Right lobe of liver (tissue), 6 donors: ENCODE data around the gene ERGIC1. TPM values are rescaled to one million over a fixed set of nuclear protein-coding genes. Genes with fewer than 3 reads are reported as not detected.

Source experiments
- ATAC-seq, 4 donors: fragments of 200-7000 bp; cut with Tn5 transposase; one replicate each; pipeline ENCODE4 v1.9.1; 2020; ENCODE audit warnings: mild to moderate bottlenecking in 4 of 4, moderate library complexity in 4 of 4
- DNase-seq, 3 donors: peaks; one replicate each; pipeline ENCODE4 v3.0.0-alpha.2; 2020
- H3K27ac ChIP-seq, 3 donors: fragments of 200-600 bp; one replicate each; pipeline ENCODE4 v1.8.0; 2022
- H3K27me3 ChIP-seq, 2 donors: fragments of 200-600 bp; one replicate each; pipeline ENCODE4 v1.8.0; 2022
- H3K36me3 ChIP-seq, 4 donors: fragments of 200-600 bp; sonication (generic) in 1 of 4; one replicate each; pipeline versions ENCODE4 v1.5.1 to v1.8.0; 2017 to 2022; ENCODE audit warnings: control low read depth in 1 of 4
- H3K4me1 ChIP-seq, 4 donors: fragments of 200-600 bp; sonication (generic) in 1 of 4; one replicate each; pipeline versions ENCODE4 v1.5.1 to v1.8.0; 2017 to 2022; ENCODE audit warnings: control low read depth in 1 of 4
- H3K4me3 ChIP-seq, 3 donors: fragments of 200-600 bp; one replicate each; pipeline ENCODE4 v1.8.0; 2022
- H3K9me3 ChIP-seq, 4 donors: fragments of 200-600 bp; sonication (generic) in 1 of 4; one replicate each; pipeline versions ENCODE4 v1.5.1 to v1.8.0; 2017 to 2022; ENCODE audit warnings: control low read depth in 1 of 4
- CTCF ChIP-seq, 4 donors: fragments of 200-600 bp in 3 of 4; fragments of 450-650 bp in 1 of 4; IDR thresholded peaks; one replicate each; pipeline versions ENCODE4 v1.5.1 to v1.8.0; 2016 to 2022; ENCODE audit warnings: antibody characterized with exemption in 4 of 4, mild to moderate bottlenecking in 2 of 4
- POLR2A ChIP-seq: fragments of 450-650 bp; IDR thresholded peaks from one replicate; pipeline ENCODE4 v1.6.1; 2017; ENCODE audit warnings: antibody characterized with exemption, mild to moderate bottlenecking
- WGBS: methylation state at CpG from one replicate; pipeline ENCODE4 v1.1.6; 2018; ENCODE audit warnings: low coverage, low lambda C conversion rate; ENCODE audit not compliant: insufficient coverage; ENCODE audit errors: missing lambda C conversion rate; 5-methylcytosine and 5-hydroxymethylcytosine counted together
- intact Hi-C, 2 donors: fragments of 100-400 bp; cut with DNase I; formaldehyde crosslinking; loops; one replicate each; pipeline versions ENCODE4 v1.11.2 to v1.14.1; 2022
- total RNA-seq, 6 experiments: library from RNA; depleted of rRNA in 2 of 6; stranded (reverse); fragments of >200 nt in 2 of 6; fragmentation: NEBNext Ultra II Directional in 3 of 6; extraction: Animal tissue kit (Norgen Biotek cat#: 25700) in 3 of 6; gene quantifications; one replicate each; pipeline versions ENCODE4 v1.1.0 to v1.2.4, GENCODE V29; 2016 to 2023
- donor health status: DM: no; HTN: yes; CAD: no.
- donor health status: DM: no; HTN: no; CAD: no.
- donor health status: DM: no; HTN: no; CAD: no.
- donor health status: DM: no; HTN: yes; CAD: no.
- donor health status: DM: no; HTN: yes; CAD: no.

Gene ERGIC1
- total RNA-seq, 6 experiments from 2014 or later: 103 to 264 (median 154) TPM

- no peak overlapping the region for H3K27ac ChIP-seq
- intact Hi-C loops: no loop called here
- TF ChIP-seq POLR2A (no peak), CTCF (IDR thresholded peaks at IDR 0.05) (no peak)
- H3K36me3 ChIP-seq: peaks cover 0 to 16% (median 0%) of the 10 kb centered on the region in 4 donors
- 56% methylated on average over 3 of the region's 3 CpGs for WGBS
- no peak overlapping the region for H3K4me3 ChIP-seq
- ATAC-seq: no peak
- no peaks in the 10 kb centered on the region for H3K9me3 ChIP-seq
- DNase-seq: no peak
- H3K27me3 ChIP-seq: no peaks in the 10 kb centered on the region
- no peaks in the 10 kb centered on the region for H3K4me1 ChIP-seq
These were observed 139.3 kb downstream of the ERGIC1 start for GRCh38 chr5:172973127-172973916.

GRCh38 chr5:172973931-172974330 is 139.9 kb downstream of the ERGIC1 start:
- TF ChIP-seq CTCF (IDR thresholded peaks at IDR 0.05) (no peak), POLR2A (no peak)
- no peaks in the 10 kb centered on the region for H3K4me1 ChIP-seq
- no peaks in the 10 kb centered on the region for H3K9me3 ChIP-seq
- no peak for DNase-seq
- intact Hi-C loops: no loop called here
- WGBS: 67% methylated on average over 8 of the region's 8 CpGs
- no peak overlapping the region for H3K4me3 ChIP-seq
- peaks cover 0 to 11% (median 0%) of the 10 kb centered on the region in 4 donors for H3K36me3 ChIP-seq
- no peak overlapping the region for H3K27ac ChIP-seq
- no peak for ATAC-seq
- H3K27me3 ChIP-seq: no peaks in the 10 kb centered on the region

GRCh38 chr5:172975289-172975688 is 141.2 kb downstream of the ERGIC1 start:
- intact Hi-C loops: no loop called here
- Histone ChIP-seq H3K4me1 (no peaks in the 10 kb centered on the region), H3K4me3 (no peak overlapping the region), H3K36me3 (no peaks in the 10 kb centered on the region), H3K9me3 (no peaks in the 10 kb centered on the region), H3K27ac (no peak overlapping the region), H3K27me3 (no peaks in the 10 kb centered on the region)
- no peak for ATAC-seq
- TF ChIP-seq POLR2A (no peak), CTCF (IDR thresholded peaks at IDR 0.05) (no peak)
- 89% methylated on average over 10 of the region's 11 CpGs for WGBS
- DNase-seq: no peak

- ATAC-seq (no peak), DNase-seq (no peak)
- Histone ChIP-seq H3K36me3 (no peaks in the 10 kb centered on the region), H3K27me3 (no peaks in the 10 kb centered on the region), H3K27ac (no peak overlapping the region), H3K4me3 (no peak overlapping the region), H3K4me1 (no peaks in the 10 kb centered on the region), H3K9me3 (no peaks in the 10 kb centered on the region)
- TF ChIP-seq CTCF (IDR thresholded peaks at IDR 0.05): no peak
- no peak for TF ChIP-seq POLR2A
- WGBS: 64% methylated on average over 3 of the region's 4 CpGs
- intact Hi-C loops: loop anchor here in 1 of 2 donors (10.0 kb wide), 2 partner anchors 215 to 305 kb away; no protein-coding TSS in a partner anchor
These were observed 145.7 kb downstream of the ERGIC1 start for GRCh38 chr5:172979778-172980177.
